CD4-positive, alpha-beta T cell treated with Interleukin-17A for 1 hour (primary cell): ENCODE measurements around the gene CERS3.

Source experiments
- DNase-seq: peaks from one replicate; pipeline ENCODE4 v3.0.0-alpha.2; 2020

CERS3 gene

GRCh38 chr15:100373120-100373896 is 155.4 kb downstream of the CERS3 start:
- no peak for DNase-seq

GRCh38 chr15:100372739-100373119 is 156.0 kb downstream of the CERS3 start:
- DNase-seq = no peak

GRCh38 chr15:100355342-100355741 is 173.4 kb downstream of the CERS3 start:
- DNase-seq = no peak

GRCh38 chr15:100353449-100353848 is 175.3 kb downstream of the CERS3 start:
- no peak for DNase-seq

GRCh38 chr15:100350434-100351226 is 178.1 kb downstream of the CERS3 start:
- DNase-seq = no peak
